Measurements from ENCODE around the gene NYNRIN.

Gene NYNRIN

GRCh38 chr14:24456980-24457379 is 58.2 kb downstream of the NYNRIN start:
- DNase-seq (ENCODE audit: low spot score), result no peak

GRCh38 chr14:24458736-24459135 is 59.9 kb downstream of the NYNRIN start:
- no peak for DNase-seq (ENCODE audit: low spot score)

- no peak for DNase-seq (ENCODE audit: low spot score)
Observed at GRCh38 chr14:24459331-24459730, 60.5 kb downstream of the NYNRIN start.

GRCh38 chr14:24461336-24461735 is 62.5 kb downstream of the NYNRIN start:
- DNase-seq (ENCODE audit: low spot score), result no peak

GRCh38 chr14:24463017-24463883 is 64.4 kb downstream of the NYNRIN start:
- DNase-seq (ENCODE audit: low spot score), result no peak

- DNase-seq (ENCODE audit: low spot score), result no peak
Observed at GRCh38 chr14:24463884-24464785, 65.3 kb downstream of the NYNRIN start.

- no peak for DNase-seq (ENCODE audit: low spot score)
Observed at GRCh38 chr14:24465368-24465767, 66.6 kb downstream of the NYNRIN start.

GRCh38 chr14:24465805-24466204 is 67.0 kb downstream of the NYNRIN start:
- no peak for DNase-seq (ENCODE audit: low spot score)

All from hematopoietic multipotent progenitor cell treated with erythropoietin and hydrocortisone succinate and interleukin-3 and kit ligand, for 17 days (in vitro differentiated cells).